Hematopoietic multipotent progenitor cell treated with erythropoietin and hydrocortisone succinate and interleukin-3 and kit ligand, for 4 days (in vitro differentiated cells): ENCODE data around the gene CLEC20A.

Experiments used
- DNase-seq: peaks from one replicate; pipeline ENCODE4 v3.0.0-alpha.2; 2015

Gene CLEC20A

DNA sequence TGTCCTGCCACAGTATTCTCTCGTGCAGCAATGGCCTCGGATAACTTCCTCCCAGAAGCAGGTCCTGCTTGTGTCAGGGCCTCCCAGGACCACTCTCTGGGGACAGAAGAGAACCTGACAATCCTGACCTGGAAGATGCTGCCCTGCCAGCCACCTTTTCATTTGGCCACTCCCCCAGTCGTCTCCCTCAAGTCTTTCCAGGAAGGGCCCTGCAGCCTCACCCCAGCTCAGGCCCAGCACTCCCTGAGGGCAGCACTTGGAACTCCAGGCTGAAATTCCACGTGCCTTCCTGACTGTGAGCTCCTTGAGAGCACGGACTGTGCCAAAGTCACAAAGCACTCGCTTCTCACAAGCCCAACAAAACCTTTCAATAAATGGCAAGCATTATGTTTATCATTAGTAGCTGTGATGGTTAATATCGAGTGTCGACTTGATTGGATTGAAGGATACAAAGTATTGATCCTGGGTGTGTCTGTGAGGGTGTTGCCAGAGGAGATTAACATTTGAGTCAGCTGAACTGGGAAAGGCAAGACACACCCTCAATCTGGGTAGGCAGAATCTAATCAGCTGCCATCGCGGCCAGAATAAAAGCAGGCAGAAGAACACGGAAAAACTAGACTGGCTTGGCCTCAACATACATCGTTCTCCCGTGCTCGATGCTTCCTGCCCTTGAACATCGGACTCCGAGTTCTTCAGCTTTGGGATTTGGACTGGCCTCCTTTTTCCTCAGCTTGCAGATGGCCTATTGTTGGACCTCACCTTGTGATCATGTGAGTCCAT lies 2.3 kb upstream of the CLEC20A start:
- no peak for DNase-seq

DNA sequence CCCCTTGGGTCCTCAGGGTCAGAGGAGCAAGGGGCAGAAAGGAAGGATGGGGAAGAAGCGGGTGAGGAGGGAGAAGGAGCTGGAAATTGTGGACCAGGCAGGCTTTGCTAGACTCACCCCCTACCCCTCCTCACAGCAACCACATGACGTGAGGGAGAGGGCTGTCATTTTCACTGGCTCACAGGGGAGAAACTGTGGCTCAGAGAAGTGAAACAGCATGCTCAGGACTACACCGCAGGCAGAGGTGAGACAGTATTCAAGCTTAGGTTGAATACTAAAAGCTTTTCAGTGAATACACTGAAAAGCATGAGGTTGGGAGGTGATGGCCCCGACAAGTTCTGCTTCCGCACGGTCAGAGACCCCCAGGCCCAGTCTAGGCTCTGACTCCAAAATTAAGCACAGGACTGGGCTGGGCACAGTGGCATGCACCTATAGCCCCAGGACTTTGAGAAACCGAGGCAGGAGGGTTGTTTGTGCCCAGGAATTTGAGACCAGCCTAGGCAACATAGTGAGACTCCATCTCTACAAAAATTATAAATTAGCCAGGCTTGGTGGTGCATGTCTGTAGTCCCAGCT lies 1.2 kb upstream of the CLEC20A start:
- DNase-seq: no peak

DNA sequence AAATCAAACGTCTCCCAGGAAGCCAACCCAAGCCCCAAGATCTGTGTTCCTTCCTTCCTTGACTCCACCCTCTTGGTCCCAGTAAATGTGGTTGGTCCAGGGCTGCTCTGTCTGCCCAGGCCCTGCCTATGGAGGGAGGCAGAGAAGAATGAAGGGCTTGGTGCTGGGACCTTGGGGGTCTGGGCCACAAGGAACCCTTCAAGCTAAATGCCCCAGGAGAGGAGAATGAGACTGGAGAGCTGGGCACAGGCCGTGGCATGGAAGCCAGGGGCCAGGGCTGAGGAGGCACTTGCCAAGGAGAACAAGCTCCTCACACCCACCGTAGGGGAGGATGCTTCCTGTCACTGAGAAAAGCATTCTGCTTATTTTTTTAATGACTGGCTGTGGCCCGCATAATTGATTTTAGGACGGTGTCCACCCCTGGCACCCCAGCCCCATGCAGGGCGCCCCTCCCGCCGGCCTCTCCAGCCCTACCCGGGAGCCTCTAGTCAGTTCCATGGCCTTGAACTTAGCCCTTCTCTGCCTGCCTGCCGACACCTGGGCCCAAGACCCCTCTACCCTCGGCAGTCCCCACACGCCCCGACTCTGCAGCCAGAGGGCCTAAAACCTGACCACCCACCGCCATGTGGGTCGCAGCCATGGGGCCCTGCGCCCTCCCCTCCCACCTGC lies 889 bp downstream of the CLEC20A start:
- DNase-seq: no peak

DNA sequence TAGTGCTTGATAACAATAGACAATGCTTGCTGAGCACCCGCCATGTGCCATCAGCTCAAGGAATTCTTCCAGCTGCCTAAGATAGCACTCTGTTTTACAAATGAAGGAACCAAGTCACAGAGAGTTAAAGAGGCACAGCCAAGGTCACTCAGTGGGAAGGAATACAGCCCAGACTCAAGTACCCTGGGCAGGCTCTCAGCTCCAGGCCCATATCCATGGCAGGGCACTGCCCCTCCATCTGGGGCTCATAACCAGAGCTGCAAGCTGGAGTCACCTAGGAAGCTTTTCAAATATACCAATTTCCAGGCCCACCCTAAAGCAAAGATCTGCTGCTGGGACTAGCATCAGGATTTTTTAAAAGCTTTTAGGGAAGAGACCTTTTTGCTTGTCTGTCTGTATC lies 1.6 kb downstream of the CLEC20A start:
- no peak for DNase-seq

DNA sequence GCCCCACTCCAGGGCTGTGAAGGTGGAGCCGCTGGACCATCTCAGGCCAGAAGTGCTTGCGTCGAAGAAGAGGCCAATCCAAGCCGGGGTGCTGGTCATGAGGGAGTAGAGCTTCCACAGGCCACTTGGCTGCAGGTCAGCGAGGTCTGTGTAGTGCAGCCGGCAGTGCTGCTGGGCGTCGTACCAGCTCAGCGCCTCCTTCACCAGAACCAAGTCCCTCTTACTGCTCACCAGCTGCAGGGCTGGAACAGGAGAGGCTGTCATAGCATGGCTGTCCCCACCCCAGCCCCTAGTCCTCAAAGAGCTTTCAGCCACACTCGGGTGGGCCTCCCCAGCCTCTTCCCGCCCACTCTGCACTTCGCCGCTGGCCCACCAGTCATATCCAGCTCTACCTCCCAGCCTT lies 2.2 kb downstream of the CLEC20A start:
- no peak for DNase-seq

DNA sequence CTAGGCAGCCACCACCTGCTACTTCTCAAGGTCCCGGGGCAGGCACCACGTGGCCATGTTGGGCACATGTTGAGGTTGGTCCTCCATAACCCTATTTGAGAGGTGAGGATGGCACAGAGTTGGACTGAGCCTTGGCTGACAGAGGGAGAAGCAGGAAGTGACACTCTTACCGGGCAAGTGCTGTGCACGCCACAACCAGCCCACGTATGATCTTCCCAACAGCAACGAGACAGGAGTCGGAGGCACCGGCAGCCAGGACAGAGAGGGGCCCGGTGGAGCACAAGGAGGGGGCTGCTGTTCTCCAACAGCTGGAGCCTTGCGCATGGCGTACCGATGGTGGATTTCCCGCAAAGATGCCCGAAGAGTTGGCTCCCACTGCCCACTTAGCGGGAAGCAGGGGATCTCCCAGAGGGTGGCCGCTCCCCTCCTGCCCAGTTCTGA lies 3.4 kb downstream of the CLEC20A start:
- no peak for DNase-seq

DNA sequence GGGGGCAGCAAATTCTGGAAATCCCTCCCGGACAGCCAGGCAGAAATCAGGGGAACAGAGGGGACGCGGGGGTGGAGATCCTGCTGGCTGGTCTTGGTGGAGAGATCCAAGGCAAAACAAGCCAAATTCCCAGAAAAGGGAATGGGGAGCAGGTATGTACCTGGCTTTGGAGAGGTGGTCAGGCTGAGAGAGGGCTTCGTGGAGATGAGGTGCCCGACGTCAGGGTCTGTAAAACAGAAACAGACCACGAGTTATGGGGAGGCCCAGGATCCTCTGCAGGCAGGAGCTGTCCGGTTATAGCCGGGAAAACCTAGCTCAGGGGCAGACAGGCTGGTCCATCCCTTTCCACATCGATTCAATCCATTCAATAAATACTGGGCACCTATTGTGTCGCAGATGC lies 4.4 kb downstream of the CLEC20A start:
- no peak for DNase-seq

DNA sequence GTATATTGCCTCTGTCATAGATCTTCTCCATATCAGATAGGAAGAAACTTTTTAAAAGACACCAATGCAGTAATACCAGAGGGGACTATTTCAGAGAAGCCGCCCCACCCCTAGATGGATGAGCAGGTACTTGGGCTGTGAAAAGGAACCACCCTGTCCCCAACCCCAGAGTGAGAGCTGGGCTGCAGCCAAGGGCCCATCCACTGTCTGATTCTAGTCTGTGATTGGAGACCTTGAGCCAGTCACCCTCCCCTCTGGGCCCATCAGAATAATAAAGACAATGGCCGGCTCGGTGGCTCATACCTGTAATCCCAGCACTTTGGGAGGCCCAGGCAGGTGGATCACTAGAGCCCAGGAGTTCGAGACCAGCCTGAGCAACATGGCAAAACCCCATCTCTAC lies 5.0 kb downstream of the CLEC20A start:
- DNase-seq: no peak

DNA sequence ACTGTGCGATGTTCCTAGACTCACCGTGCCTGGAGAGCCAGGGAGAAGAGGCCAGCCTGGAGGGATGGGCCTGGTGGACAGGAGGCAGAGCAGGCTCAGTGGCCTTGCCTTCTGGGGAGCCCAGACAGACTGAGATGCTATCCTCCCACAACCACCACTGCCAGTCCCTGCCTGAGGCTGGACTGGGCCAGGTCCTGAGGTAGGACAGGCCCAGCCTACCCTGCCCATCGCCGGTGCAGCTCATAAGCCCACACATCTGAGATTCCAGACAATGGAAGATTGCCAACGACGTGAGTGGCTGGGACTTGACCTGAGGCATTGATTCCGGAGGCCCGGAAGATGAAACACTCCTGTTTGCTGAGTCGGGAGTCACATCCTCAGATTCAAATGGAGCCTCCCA lies 5.8 kb downstream of the CLEC20A start:
- no peak for DNase-seq

DNA sequence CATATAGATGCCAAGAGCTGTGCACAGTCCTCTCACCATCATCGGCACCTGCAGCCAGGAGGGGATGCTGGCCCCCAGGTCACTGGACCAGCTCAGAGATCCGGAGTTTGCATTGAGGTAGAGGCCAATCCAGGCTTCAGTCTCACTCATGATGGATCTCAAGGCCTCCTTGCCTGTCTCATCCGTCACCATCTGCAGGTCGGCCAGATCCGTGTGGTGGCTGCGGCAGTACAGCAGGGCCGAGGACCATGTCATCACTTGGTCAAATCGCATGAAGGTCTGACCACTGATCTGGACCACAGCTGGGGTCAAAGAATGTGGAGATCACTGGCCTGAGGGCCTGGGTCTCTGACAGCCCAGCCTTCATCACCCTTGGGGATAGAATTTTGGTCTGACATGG lies 6.6 kb downstream of the CLEC20A start:
- no peak for DNase-seq

DNA sequence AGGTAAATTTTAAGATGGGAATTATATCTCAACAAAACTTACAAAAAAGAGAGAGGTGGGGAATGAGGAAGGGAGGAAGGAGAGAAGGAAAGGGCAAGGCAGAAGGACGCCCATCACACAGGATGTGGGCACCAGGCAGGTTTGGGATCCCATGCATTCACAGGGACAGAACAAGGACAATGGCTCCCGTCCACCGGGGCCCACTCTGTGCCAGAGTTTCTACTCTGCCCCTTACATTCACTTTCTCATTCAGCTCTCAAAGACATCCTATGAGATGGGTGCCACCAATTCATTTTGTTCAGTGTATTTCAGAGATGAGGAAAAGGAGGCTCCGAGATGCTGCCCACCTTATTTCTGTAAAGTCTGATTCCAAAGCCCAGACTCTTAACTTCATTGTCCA lies 7.4 kb downstream of the CLEC20A start:
- DNase-seq: no peak

DNA sequence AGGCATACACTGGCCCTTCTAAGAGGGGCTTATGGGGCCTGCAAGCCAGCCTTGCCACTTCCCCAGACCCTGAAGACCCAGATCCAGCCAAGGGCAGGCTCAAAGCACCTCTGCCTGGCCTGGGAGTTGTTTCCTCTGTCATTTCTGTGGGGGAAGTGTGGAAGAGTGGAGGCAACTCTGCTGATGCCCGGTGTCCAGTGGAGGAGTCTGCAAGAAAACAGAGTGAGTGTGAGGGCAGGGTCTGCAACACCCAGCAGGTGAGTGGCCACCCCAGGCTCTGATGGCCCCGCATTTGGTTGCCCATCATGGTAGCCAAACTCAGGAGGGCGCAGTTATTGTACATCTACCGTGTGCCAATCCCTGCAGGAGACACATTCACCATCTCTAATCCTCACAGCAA lies 8.4 kb downstream of the CLEC20A start:
- DNase-seq: no peak

DNA sequence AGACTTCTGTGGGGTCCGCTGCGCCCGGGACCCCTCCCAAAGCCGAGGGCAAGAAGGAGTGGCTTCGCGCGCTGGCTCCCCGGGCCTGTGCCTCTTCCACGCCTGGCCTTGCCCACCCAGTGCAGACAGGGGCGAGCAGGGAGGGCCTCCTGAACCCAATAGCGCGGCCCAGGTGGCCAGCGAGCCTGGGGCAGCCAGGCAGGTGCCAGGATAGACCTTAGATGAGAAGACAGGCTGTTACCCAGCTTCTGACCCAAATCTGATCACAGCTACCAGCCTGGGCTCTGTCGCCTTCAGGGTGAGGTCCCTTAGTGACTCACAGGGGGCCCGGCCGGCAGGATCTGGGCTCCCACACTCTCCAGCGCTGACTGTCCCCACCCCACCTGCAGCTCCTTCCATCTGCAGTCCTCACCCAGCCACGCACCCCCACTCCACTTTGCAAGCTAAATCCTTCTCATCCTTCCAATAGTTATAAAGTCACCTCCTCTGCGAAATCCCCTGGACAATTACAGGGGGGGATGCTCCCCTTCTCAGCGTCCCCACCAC lies 9.6 kb downstream of the CLEC20A start:
- DNase-seq: no peak

DNA sequence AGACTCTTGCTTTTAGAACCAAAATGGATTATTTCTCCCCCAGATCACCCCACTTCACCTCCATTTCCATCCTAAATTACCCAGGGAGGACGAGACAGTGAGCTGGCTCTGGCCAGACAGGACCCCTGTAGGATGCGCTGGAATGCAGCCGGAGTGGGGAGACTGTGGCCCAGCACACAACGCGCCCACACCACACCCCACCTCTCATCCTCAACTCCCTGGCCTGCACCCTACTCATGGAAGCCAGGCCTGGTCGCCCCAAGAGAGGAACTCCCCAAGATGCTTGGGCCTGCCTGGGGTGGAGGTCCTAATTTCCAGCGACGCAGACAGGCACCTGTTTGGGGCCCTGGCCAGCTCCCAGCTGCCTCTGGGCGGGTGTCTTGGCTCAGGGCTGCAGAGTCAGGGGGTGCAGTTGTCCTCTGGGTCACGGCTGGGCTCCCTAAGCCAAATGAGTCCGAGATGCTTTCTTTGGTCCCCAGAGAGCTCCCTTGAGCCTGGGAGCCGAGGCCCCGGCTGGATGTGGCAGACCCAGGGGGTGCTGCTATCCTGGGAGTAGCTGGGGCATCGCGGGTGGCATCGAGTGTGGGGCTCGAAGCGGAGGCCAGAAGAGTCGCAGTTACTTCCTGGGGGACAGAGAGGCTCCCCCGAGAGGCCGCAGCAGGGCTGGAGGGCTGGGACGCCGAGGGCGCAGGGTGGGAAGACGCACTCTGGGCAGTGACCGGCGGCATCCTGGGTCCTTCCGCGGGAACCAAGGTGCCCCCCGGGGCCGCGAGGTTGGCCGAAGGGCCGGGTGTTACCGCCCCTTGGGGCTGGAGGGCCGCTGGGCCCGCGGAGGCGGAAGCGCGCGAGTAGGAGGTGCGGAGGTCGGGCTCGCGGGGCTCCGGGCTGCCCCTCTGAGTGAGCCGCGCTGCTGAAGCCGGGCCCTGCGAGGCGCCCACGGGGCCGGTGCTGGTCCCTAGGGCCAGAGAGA lies 10.4 kb downstream of the CLEC20A start:
- DNase-seq: no peak

DNA sequence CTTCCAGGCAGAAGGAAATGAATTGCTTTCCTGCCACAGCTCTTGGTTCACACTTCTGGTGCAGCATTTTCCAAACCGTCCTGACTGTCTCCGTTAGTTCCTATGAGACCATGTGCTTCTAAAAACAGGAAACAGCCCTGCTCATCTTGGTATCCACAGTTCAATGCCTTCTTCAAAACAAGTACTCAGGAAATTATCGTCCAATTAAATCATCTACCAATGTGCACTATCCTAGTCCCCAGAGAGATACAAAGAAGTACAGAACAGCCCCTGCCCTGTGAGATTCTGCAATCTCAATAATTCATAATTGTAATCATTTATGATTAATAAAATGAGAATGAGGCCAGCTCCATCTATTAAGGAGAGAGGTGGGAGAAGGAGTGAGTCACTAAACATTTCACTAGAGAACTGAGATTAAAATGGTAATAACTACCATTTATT lies 11.2 kb downstream of the CLEC20A start:
- no peak for DNase-seq

DNA sequence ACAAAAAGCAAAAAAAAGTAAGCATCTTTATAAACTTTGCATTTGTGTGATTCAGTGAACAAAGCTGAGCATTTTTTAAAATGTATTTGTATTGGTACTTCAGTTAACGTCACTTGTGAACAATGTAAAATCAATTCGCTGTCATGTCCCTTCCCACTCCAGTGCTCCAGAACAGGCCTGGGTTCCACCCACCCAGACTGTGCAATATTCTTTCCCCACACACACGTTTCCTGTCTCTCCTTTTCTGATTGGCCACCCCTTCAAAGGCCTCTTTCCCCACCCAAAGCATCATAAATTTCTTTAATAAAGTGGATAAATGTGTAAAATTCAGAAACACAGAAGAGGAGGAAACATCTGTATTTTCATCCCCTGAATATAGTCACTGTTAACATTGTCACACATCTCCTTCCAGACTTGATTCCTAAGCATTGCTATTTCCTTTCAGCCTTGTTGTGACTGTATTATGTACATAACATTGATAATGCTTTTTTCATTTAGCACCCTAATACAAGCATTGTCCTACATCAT lies 12.0 kb downstream of the CLEC20A start:
- no peak for DNase-seq

DNA sequence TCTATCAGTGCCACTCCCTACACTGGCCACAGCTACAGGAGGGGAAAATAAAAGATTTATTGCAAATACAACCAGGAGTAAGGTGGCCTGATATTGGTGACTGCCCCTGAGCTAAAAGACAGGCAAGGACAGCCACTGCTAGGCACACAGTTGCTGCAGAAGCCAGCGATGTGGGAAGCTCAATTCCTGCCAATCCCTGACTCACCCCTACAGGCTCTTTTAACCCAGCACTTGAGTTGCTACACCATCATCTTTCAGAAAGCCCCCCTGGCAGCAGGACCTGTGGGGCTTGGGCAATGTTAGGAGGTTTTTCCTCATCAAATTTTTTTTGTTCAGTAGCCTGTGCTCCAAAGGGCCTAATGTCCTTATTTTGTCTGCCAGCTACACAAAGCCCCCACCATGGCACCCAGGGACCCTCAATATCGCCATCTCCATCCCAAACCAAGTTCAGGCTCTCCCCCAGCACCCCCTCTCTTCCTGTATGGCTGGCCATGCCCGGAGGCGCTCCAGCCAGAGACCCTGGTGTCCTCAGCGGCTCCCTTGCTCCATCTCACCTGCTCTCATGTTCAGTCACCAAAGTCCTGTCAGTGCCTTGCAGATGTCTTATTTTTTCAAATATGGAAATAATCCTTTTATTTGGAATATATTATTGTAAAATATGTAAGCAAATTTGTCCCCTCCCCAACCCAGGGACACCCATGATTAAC lies 13.4 kb downstream of the CLEC20A start:
- no peak for DNase-seq

DNA sequence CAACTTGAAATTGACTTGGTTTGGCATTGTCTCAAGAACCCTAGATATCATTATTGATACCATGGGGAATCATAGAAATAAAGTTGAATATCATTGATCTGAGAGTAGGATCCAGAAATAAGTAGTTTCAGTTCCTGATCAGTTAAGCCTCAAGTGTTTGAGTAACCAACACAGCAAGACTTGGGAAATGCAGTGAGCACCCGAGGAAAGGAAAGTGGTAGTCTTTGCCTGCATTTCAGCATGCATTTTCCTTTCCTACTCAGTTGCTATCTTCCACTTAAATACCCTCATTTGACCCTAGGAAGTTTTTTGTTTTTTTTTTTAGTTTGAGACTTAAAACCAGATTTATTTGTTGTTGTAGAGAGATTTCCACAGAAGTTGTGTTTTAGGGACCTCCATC lies 18.9 kb downstream of the CLEC20A start:
- no peak for DNase-seq

DNA sequence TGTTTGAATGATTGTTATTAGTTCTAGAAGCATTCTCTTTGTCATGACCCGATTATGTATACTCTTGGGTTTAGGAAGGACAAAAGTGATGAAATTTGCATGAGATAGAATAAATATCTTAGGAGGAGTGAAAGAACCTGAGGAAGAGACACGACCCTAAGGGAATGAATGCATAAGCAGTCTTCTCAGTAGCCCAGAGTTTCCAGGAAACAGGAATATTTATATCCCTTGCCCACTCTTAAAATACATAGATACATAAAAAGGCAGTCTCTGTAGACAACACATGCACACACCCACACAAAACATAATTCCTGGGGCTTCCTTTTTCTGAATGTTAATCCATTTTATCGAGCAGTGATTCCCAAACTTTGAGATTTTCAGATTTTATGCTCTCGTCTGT lies 19.4 kb downstream of the CLEC20A start:
- DNase-seq: no peak

DNA sequence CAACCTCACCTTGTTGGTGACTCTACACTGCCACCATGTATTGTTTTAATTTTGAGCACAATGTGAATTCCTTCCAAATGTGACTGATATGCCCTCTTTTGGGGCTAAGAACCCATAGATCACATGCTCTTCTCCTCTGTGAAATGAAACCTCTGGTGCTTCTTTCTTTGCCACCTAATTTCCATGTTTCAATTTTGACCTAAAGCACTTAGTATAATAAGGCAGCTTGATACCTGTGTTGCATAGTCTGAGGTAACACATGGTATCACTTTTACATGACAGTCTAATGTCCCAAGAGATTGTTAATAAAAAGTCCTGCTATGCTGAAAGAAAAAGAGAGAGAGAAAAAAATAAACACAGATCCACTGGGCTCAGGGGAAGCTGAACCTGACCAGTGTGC lies 24.2 kb downstream of the CLEC20A start:
- DNase-seq: no peak

DNA sequence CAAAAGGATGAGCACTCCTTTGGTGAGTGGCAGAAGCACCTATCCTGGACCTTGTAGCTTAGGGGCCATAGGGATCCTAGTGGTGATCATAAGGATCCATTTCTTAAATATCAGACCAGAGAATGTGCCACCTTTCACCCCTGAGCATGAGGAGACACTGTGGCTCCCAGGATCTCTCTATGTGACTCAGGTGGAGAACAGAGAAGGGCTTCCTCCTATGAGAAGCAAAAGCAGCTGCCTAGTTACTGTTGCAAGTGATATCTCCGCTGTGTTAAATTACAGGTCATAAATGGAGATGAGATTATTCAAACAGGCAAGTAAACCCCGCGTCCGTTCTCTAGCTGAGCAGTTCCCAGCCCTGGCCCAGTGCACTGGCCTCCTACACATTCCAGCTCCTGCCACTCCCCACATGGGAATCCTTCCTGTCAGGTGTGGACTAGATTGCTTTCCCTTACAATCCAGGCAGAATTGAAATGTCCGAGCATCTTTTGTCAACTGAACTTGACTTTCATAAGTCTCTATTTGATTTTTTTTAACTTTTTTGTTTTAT lies 26.3 kb downstream of the CLEC20A start:
- DNase-seq: no peak

DNA sequence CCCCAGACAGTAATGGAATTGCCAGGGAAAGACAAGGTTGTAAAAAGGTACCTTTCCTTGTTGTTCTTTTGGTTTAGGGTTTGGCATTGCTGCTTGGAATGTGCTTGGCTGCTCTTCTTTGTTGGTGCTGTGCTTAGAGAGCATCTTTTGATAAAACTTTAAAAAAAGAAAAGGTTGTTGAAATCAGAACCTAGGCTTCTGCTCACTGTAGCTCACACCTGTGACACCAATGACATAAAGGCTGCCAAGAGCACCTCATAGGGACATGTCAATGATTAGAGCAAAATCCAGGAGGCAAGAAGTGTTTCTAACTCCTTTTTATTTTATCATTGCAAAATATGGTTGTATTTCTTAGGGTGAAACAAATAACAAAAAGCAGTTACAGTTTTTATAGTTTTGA lies 28.9 kb downstream of the CLEC20A start:
- DNase-seq: no peak
